Measurements from ENCODE around the gene LRRC4C. TPM values are rescaled to one million over a fixed set of nuclear protein-coding genes. Genes with fewer than 3 reads are reported as not detected.

Gene LRRC4C
- total RNA-seq, 1 experiment from 2014 or later = not detected

DNA sequence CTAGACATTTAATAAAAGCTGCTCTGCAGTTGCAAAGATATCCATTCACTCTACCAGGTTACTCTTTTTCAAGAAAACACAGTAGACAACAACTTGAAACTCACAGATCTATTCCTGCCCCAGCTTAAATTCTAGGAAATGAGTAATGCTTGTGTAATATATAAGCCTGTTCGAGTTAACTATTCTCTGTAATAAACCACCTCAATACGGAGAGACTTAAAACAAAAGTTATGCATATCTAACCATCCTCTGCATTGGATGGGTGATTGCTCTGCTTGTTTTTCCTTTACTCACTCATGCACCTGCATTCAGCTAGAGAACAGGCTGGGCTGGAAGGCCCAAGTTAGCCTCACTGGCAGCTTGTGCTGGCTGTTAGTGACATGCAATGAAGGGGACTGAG is 13.3 kb downstream of the LRRC4C start:
- no peak overlapping the region for H3K27ac Mint-ChIP-seq (ENCODE audit: unreplicated experiment)
- H3K4me1 Mint-ChIP-seq (ENCODE audit: low read depth, unreplicated experiment) = no peaks in the 10 kb centered on the region
- TF ChIP-seq, protein P1, sequence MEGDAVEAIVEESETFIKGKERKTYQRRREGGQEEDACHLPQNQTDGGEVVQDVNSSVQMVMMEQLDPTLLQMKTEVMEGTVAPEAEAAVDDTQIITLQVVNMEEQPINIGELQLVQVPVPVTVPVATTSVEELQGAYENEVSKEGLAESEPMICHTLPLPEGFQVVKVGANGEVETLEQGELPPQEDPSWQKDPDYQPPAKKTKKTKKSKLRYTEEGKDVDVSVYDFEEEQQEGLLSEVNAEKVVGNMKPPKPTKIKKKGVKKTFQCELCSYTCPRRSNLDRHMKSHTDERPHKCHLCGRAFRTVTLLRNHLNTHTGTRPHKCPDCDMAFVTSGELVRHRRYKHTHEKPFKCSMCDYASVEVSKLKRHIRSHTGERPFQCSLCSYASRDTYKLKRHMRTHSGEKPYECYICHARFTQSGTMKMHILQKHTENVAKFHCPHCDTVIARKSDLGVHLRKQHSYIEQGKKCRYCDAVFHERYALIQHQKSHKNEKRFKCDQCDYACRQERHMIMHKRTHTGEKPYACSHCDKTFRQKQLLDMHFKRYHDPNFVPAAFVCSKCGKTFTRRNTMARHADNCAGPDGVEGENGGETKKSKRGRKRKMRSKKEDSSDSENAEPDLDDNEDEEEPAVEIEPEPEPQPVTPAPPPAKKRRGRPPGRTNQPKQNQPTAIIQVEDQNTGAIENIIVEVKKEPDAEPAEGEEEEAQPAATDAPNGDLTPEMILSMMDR (IDR thresholded peaks at IDR 0.05; ENCODE audit: unreplicated experiment) = no peak
- CTCF ChIA-PET = no interaction called here
- no TSS peak for BruUV-seq (replicated peaks)
- H3K9me3 Mint-ChIP-seq (ENCODE audit: low read depth, unreplicated experiment) = peaks cover 10% of the 10 kb centered on the region
- H3K36me3 Mint-ChIP-seq (ENCODE audit: insufficient read depth, unreplicated experiment) = no peaks in the 10 kb centered on the region
- intact Hi-C loops (cut with micrococcal nuclease; ENCODE audit: unreplicated experiment) = no loop called here
- H3K27me3 Mint-ChIP-seq (ENCODE audit: unreplicated experiment) = no peaks in the 10 kb centered on the region
- H3K4me3 Mint-ChIP-seq (ENCODE audit: low read depth, unreplicated experiment) = no peak overlapping the region
- no peak for DNase-seq

DNA sequence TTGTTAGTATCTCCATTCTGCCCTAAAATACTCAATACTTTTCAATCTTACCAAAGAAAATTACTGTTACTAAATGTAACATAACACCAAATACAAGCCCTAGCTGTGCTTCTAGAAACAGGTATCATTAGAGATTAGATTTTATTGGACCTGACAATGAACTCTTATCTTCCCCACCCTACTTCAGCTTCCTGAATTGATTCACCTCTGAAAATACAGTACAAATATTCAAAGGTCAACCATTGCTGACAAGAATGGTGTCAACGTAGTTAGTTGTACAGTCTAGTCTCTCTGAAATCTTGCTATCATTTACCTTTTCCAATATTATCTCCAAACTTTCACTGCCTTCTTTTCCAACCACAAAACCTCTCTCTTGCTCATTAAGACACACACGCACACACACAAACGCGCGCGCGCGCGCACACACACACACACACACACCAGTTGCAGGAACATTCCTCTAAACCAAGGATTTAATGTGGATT is 22.4 kb downstream of the LRRC4C start:
- Mint-ChIP-seq H3K27ac (ENCODE audit: unreplicated experiment) (no peak overlapping the region), H3K4me3 (ENCODE audit: low read depth, unreplicated experiment) (no peak overlapping the region), H3K36me3 (ENCODE audit: insufficient read depth, unreplicated experiment) (no peaks in the 10 kb centered on the region), H3K9me3 (ENCODE audit: low read depth, unreplicated experiment) (peaks cover 7% of the 10 kb centered on the region), H3K27me3 (ENCODE audit: unreplicated experiment) (no peaks in the 10 kb centered on the region), H3K4me1 (ENCODE audit: low read depth, unreplicated experiment) (no peaks in the 10 kb centered on the region)
- BruUV-seq (replicated peaks) = no TSS peak
- TF ChIP-seq, protein P1 (IDR thresholded peaks at IDR 0.05; ENCODE audit: unreplicated experiment) = no peak
- no peak for DNase-seq
- intact Hi-C loops (cut with micrococcal nuclease; ENCODE audit: unreplicated experiment) = no loop called here
- CTCF ChIA-PET = no interaction called here

DNA sequence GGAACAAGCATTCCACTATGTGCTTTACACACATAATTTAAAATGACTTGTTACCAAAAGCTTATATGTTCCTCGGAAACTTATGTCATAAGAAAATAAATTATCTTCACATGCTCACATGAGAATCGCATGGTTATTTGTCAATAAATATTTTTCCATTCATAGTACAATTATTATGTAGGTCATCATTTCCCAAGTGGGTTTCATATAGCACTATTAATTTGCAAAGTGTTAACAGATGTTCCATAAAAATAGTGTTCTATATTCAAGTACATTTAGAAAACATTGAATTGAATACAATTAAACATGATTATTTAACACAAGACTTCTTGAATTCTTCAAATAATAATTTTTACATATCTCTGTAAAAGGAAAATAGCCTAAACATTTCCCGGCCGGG is 23.9 kb downstream of the LRRC4C start:
- intact Hi-C loops (cut with micrococcal nuclease; ENCODE audit: unreplicated experiment) = no loop called here
- Mint-ChIP-seq H3K4me1 (ENCODE audit: low read depth, unreplicated experiment) (no peaks in the 10 kb centered on the region), H3K27me3 (ENCODE audit: unreplicated experiment) (no peaks in the 10 kb centered on the region), H3K9me3 (ENCODE audit: low read depth, unreplicated experiment) (peaks cover 7% of the 10 kb centered on the region), H3K4me3 (ENCODE audit: low read depth, unreplicated experiment) (no peak overlapping the region), H3K36me3 (ENCODE audit: insufficient read depth, unreplicated experiment) (no peaks in the 10 kb centered on the region), H3K27ac (ENCODE audit: unreplicated experiment) (no peak overlapping the region)
- TF ChIP-seq, protein P1 (IDR thresholded peaks at IDR 0.05; ENCODE audit: unreplicated experiment) = no peak
- BruUV-seq (replicated peaks) = no TSS peak
- no peak for DNase-seq
- CTCF ChIA-PET = no interaction called here

DNA sequence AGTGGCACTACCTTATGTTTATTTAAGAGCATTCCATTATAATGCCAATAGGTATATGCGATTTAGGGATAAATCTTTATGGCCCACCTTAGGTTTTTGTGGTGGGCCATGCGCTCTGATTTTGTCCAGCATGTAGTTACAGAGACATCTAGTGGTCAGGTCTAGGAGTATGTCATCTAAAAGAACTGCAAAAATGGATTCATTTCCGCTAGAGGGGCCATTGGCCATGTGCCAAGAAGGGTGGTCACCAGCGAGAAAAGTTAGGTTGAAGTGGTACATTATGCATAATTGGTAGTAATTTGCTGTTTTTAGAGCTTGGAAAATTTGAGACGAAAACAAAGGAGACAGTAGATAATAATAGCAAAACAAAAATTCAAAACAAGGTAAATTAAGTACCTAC is 27.7 kb downstream of the LRRC4C start:
- intact Hi-C loops (cut with micrococcal nuclease; ENCODE audit: unreplicated experiment) = no loop called here
- no peak overlapping the region for H3K27ac Mint-ChIP-seq (ENCODE audit: unreplicated experiment)
- H3K4me1 Mint-ChIP-seq (ENCODE audit: low read depth, unreplicated experiment) = no peaks in the 10 kb centered on the region
- H3K27me3 Mint-ChIP-seq (ENCODE audit: unreplicated experiment) = no peaks in the 10 kb centered on the region
- peaks cover 11% of the 10 kb centered on the region for H3K9me3 Mint-ChIP-seq (ENCODE audit: low read depth, unreplicated experiment)
- TF ChIP-seq, protein P1 (IDR thresholded peaks at IDR 0.05; ENCODE audit: unreplicated experiment) = no peak
- no peak overlapping the region for H3K4me3 Mint-ChIP-seq (ENCODE audit: low read depth, unreplicated experiment)
- no peaks in the 10 kb centered on the region for H3K36me3 Mint-ChIP-seq (ENCODE audit: insufficient read depth, unreplicated experiment)
- no TSS peak for BruUV-seq (replicated peaks)
- CTCF ChIA-PET = no interaction called here
- DNase-seq = no peak
